Activated T-cell treated with anti-CD3 and anti-CD28 coated beads, Interleukin-2, amount 50 U/mL, for 4 hours (primary cell): ENCODE measurements around the gene CKLF. TPM values are rescaled to one million over a fixed set of nuclear protein-coding genes. Genes with fewer than 3 reads are reported as not detected.

Source experiments
- ATAC-seq, 2 donors: fragments of 200-7000 bp; cut with Tn5 transposase; one replicate each; pipeline ENCODE4 v1.10.0; 2021
- DNase-seq: peaks from one replicate; pipeline ENCODE4 v3.0.0-alpha.2; 2020
- H3K27me3 Mint-ChIP-seq: one replicate; pipeline ENCODE4 v1.8.0; 2021; ENCODE audit warnings: low read depth, mixed read lengths
- H3K36me3 Mint-ChIP-seq: one replicate; pipeline ENCODE4 v1.8.0; 2022; ENCODE audit warnings: mixed read lengths; ENCODE audit not compliant: insufficient read depth
- H3K4me1 Mint-ChIP-seq: one replicate; pipeline ENCODE4 v1.8.0; 2021; ENCODE audit warnings: low read depth, mixed read lengths
- H3K4me3 Mint-ChIP-seq: one replicate; pipeline ENCODE4 v1.8.0; 2021; ENCODE audit warnings: mild to moderate bottlenecking, moderate library complexity, mixed read lengths
- H3K9me3 Mint-ChIP-seq: one replicate; pipeline ENCODE4 v1.8.0; 2021; ENCODE audit warnings: mixed read lengths
- total RNA-seq, 3 donors: library from RNA; stranded (reverse); gene quantifications; one replicate each; pipeline ENCODE4 v1.2.1, GENCODE V29; 2021

CKLF gene, protein sequence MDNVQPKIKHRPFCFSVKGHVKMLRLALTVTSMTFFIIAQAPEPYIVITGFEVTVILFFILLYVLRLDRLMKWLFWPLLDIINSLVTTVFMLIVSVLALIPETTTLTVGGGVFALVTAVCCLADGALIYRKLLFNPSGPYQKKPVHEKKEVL
- total RNA-seq: 10 to 100 TPM; 52.4 to 63.6 (median 53.2) TPM

DNA sequence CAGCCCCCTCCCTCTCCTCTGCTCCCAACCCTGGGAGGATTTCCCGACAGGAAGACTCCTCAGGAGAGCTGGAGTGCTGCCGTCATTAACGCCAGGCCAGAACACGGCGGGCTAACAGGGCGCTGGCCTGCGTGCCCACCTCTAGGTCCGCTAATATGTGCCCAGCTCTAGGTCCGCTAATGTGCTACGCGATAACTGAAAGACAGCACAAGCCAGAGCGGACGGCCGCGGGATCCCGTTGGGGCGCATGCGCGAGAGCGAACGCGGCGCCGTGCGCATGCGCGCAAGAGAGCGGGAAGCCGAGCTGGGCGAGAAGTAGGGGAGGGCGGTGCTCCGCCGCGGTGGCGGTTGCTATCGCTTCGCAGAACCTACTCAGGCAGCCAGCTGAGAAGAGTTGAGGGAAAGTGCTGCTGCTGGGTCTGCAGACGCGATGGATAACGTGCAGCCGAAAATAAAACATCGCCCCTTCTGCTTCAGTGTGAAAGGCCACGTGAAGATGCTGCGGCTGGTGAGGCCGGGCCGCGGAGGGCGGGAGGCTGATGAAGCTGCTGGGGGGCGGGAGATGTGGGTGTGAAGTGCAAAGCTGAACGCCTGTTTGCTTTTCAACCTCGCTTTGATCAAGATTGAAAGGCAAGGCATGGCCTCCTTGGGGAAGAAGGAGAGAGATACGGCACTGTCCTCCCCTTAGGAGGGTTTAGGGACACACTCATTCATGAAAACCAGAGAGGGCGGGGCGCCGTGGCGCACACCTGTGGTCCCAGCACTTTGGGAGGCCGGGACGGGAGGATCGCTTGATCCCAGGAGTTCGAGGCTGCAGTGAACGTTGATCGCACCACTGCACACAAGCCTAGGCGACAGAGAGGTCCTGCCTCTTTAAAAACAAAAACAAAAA lies at the start of gene CKLF:
Gene CKLF (plus strand): TSS at position 291 of the 892 bp plus-strand sequence. CDS start 140 bp downstream, at position 431.
- ATAC-seq (peak; percentile 69 to 80), DNase-seq (peak; percentile 88)
- Mint-ChIP-seq H3K9me3 (no peaks in the 10 kb centered on the region), H3K4me1 (peaks cover 81% of the 10 kb centered on the region), H3K27me3 (no peaks in the 10 kb centered on the region), H3K4me3 (peak within 1 kb of the TSS; percentile 94), H3K36me3 (peaks cover 16% of the 10 kb centered on the region)

DNA sequence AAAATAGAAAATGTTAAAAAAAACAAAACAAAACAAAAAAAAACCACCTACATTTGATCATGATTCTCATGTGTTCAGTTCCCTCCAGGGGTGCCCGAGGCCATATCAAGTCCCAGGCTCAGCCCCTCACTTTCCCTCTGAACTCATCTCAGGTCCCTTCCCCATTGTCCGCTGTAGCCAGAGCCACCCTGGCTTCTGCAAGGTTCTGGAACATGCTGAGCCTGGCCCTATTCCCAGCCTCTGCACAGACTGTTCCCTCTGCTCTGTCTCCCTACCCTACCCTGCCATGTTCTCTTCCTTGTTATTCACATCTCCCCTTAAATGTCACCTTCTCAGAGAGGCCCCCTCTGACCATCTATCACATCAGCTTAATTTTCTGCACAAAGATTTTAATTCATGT lies 49.3 kb upstream of the CKLF start:
- Mint-ChIP-seq H3K4me1 (no peaks in the 10 kb centered on the region), H3K27me3 (no peaks in the 10 kb centered on the region), H3K9me3 (no peaks in the 10 kb centered on the region), H3K4me3 (no peak overlapping the region), H3K36me3 (no peaks in the 10 kb centered on the region)
- ATAC-seq (no peak), DNase-seq (no peak)

DNA sequence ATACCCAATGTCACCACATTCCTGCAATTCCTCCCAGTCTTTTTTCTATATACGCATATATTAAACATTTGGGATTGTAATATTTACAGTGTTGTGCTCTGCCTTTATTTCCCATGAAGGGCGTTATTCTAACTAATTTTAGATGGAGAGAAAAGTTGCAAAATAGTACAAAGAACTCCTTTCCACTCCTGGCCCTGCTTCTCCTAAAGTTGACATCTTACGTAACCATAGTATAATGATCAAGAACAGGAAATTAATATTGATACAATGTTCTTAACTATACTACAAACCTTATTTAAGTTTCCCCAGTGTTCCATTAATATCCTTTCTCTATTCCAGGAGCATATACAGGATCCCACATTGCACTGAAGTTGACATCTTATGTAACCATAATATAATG lies 48.8 kb upstream of the CKLF start:
- Mint-ChIP-seq H3K27me3 (no peaks in the 10 kb centered on the region), H3K4me3 (no peak overlapping the region), H3K4me1 (no peaks in the 10 kb centered on the region), H3K36me3 (no peaks in the 10 kb centered on the region), H3K9me3 (no peaks in the 10 kb centered on the region)
- ATAC-seq (no peak), DNase-seq (no peak)

DNA sequence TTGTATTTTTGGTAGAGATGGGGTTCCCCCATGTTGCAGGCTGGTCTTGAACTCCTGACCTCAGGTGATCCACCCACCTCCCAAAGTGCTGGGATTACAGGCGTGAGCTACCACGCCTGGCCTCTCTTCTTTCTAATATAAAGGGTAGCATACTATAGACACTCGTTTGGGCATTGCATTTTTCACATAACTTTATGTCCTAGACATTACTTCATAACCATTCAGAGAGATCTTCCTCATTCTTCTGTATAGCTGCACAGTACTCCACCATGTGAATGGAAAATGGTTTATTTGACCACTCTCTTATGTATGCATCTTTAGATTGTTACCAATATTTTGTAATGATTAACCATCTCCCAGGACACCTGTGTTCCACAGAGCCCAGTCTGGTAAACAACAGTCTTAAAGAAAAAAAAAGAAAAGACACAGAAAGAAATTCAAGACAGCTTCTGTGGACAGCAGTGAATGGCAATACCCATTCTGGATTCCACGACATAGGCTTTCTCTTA lies 44.6 kb upstream of the CKLF start:
- Mint-ChIP-seq H3K4me1 (peaks cover 4% of the 10 kb centered on the region), H3K9me3 (no peaks in the 10 kb centered on the region), H3K27me3 (no peaks in the 10 kb centered on the region), H3K4me3 (no peak overlapping the region), H3K36me3 (no peaks in the 10 kb centered on the region)
- no peak for DNase-seq
- no peak for ATAC-seq

DNA sequence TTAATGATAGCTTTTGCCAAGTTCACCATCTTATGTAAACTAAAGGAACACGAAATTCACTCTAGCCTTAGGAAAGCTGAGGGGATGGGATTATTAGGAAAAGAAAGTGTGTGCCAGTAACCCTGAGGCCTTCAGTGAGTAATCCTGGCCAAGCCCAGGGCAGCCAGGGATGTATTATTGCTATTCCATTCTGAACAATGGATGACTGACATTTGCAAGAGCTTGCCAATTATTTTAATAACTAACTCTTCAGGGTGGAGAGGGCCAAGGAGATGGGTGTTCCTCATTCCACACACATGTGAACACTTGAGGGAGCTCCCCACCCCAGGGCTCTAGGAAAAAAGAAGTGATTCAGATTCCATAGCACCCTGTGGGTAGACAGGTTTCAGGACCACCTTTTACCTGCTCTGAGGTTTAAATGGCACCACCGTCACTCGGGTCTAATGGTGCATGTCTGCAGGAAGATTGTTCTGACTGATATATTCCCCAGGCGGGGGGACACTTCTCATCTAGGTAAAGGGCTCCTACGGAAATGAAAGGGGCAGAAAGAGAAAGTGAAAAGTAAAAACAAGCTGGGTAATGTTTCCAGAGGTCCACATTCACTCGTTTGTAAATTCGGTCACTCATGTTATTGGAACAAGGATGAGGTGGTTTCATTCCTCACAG lies 44.0 kb upstream of the CKLF start:
- DNase-seq (no peak), ATAC-seq (no peak)
- H3K27me3 Mint-ChIP-seq: no peaks in the 10 kb centered on the region
- H3K4me1 Mint-ChIP-seq: peaks cover 4% of the 10 kb centered on the region
- no peaks in the 10 kb centered on the region for H3K36me3 Mint-ChIP-seq
- no peak overlapping the region for H3K4me3 Mint-ChIP-seq
- no peaks in the 10 kb centered on the region for H3K9me3 Mint-ChIP-seq

DNA sequence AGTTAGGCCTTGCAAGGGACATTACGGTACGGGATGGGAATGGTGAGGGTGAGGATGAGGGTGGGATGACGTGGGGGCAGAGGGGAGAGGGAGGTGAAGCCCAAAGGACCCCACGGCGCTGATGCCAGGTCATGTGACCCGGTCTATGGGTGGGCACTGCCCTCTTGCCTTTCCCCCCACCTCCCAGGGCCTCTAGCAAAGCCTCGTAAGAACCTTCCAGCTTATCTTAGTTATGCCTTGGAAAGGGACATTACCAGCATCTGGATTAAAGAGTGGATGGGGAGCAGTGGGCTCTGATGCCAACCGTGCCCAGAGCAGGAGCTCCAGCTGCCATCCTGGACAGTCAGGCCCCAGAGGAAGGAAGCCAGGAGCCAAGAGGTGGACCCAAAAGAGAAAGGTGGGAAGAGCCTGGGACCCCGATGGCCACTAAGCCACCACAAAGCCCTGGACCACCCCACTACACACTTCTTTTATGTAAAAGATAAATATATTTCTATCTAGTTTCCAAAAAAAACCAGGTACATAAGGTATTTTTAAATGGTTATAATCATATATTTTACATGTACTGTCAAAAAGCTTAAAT lies 43.4 kb upstream of the CKLF start:
- Mint-ChIP-seq H3K36me3 (no peaks in the 10 kb centered on the region), H3K9me3 (no peaks in the 10 kb centered on the region), H3K4me3 (no peak overlapping the region), H3K27me3 (no peaks in the 10 kb centered on the region), H3K4me1 (peaks cover 4% of the 10 kb centered on the region)
- ATAC-seq (no peak), DNase-seq (no peak)

DNA sequence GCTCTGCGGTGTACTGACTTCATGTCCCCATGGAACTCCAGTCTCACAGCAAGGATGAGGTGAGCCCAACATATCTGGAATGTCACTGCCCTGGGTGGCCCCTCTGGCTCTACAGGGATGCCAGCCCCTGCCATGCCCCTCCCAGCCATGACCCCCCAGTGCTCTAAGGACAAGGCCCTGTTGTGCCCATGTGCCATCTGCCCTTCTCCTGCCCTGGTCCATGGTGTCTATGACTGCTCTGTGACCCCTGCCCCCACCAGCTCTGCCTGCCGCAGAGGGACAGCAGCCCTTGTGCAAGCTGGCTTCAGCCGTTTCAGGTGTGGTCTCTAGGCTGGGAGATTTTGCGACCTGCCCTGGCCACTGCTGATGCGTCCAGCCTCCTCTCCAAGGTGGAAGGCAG lies 42.8 kb upstream of the CKLF start:
- ATAC-seq: no peak
- Mint-ChIP-seq H3K27me3 (no peaks in the 10 kb centered on the region), H3K9me3 (no peaks in the 10 kb centered on the region), H3K4me1 (peaks cover 6% of the 10 kb centered on the region), H3K36me3 (no peaks in the 10 kb centered on the region), H3K4me3 (no peak overlapping the region)
- DNase-seq: no peak

DNA sequence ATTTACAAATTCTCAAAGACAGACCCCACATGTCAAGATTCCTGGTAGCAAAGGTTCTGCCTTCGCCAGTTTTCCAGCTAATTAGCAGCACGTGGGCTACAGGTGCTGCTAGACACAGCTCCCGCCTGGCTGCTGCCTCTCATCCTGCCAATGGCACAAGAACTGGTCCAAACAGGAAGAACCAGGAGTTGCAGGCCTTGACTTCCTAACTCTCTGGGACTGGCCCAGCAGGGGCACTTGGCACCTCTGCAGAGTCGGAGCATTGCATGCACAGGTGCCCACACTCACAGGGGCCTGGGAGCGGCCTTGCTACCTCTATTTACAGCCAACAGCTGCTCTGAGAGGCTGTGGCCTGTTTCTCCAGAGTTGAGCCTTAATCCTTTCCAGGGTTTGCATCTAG lies 42.1 kb upstream of the CKLF start:
- no peak for DNase-seq
- no peak for ATAC-seq
- Mint-ChIP-seq H3K9me3 (no peaks in the 10 kb centered on the region), H3K4me1 (peaks cover 12% of the 10 kb centered on the region), H3K27me3 (no peaks in the 10 kb centered on the region), H3K4me3 (no peak overlapping the region), H3K36me3 (no peaks in the 10 kb centered on the region)

DNA sequence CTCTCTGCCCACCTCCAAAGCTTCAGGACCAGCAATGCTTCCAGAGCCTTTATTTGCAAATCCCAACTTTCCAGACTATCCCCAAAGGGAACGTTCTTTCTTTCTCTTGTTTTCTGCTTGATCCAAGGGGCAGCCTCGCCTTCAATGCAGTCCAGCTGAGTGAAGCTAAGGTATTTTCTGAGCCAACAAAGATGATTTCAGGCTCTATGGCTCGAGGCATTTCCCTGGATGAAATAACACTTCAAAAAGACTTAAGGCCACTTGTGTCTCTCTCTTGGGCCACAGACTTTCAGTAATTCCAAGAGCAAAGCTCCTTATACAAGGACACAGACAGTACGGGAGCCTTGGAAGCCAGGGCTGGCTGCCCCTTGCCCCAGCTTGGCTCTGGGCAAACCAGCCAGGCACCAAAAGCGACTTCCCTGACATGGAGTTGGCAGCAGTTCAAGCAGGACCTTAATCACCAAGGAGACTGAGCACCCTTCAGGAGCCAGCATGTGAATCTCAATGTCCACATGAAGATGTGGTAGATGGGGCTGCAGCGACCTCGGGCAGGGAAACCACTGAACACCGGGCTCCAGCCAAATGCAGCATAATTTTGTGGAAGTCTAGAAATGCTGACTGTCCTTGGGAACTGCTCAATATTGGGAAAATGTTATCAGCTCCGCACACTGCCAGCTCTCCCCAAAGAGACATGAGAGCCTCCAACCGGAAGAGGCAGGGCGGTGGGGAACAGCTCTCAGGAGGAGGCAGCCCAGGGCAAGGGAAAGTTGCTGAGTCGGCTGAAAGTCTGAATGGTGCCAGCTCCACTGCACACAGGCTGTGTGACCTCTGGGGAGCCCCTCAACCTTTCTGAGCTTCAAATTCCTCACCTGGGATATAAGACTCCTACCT lies 41.4 kb upstream of the CKLF start:
- H3K36me3 Mint-ChIP-seq: no peaks in the 10 kb centered on the region

DNA sequence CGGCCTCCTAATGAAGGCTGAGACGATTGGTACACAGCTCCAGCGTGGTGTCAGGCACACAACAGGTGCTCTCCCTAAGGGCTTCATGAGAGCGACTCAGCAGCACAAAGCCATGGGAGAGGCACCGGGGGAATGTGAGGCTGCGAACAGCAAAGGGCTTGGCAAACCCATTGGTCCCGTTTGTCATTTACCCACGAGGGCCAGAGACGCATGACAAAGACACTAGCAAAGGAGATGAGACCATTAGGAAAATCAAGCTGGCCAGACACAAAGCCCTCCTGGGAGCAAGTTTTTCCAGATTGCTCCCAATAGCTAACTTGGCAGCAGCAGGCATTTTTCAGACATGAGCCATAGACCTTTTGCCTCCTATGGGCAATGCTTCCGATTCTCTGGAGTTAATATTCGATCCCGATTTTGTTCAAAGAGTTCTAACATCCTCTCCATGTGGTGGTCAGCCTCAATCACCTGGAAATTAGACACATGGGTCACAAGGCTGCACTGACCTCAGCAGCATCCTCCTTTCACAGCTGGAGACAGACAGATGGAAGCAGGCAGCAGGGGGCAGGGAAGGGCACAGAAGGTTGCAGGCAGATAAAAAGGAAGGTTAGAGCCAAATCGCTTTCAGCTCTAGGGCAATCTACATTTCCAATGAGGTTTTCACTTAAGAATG lies 40.6 kb upstream of the CKLF start:
- ATAC-seq (no peak), DNase-seq (no peak)
- Mint-ChIP-seq H3K27me3 (no peaks in the 10 kb centered on the region), H3K9me3 (no peaks in the 10 kb centered on the region), H3K4me3 (no peak overlapping the region), H3K4me1 (peaks cover 26% of the 10 kb centered on the region), H3K36me3 (no peaks in the 10 kb centered on the region)

More for the DNA sequence above, 41.4 kb upstream of the CKLF start:
- ATAC-seq (no peak), DNase-seq (no peak)
- peaks cover 18% of the 10 kb centered on the region for H3K4me1 Mint-ChIP-seq
- H3K4me3 Mint-ChIP-seq: no peak overlapping the region
- no peaks in the 10 kb centered on the region for H3K9me3 Mint-ChIP-seq
- H3K27me3 Mint-ChIP-seq: no peaks in the 10 kb centered on the region

DNA sequence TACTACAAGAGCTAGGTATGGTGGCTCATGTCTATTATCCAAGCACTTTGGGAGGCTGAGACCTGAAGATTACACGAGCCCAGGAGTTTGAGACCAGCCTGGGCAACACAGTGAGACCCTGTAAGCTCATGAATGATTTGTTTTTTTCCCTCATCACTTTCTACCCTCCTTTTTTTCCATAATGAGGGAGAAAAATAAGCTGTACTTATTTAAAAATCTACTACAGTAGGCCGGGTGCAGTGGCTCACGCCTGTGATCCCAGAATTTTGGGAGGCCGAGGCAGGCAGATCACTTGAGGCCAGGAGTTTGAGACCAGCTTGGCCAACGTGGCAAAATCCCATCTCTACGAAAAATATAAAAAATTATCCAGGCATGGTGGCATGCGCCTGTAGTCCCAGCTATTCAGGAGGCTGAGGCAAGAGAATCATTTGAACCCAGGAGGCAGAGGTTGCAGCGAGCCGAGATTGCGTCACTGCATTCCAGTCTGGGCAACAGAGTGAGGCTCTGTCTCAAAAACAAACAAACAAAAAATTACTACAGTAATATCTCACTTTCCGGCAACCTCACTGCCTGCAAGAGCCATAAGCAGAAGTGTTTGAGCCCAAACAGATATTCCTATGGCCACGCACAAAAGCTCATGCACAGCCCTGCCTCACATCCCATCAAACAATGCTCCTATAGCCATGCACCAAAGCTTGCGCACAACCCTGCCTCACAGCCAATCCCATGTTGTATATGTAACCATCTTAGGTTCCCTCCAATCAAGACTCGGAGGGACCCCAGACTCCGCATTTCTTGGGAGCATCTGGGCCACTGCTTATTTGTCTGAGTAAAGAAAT lies 39.9 kb upstream of the CKLF start:
- no peak for DNase-seq
- Mint-ChIP-seq H3K4me3 (no peak overlapping the region), H3K9me3 (no peaks in the 10 kb centered on the region), H3K27me3 (no peaks in the 10 kb centered on the region), H3K4me1 (peaks cover 34% of the 10 kb centered on the region), H3K36me3 (no peaks in the 10 kb centered on the region)
- no peak for ATAC-seq

DNA sequence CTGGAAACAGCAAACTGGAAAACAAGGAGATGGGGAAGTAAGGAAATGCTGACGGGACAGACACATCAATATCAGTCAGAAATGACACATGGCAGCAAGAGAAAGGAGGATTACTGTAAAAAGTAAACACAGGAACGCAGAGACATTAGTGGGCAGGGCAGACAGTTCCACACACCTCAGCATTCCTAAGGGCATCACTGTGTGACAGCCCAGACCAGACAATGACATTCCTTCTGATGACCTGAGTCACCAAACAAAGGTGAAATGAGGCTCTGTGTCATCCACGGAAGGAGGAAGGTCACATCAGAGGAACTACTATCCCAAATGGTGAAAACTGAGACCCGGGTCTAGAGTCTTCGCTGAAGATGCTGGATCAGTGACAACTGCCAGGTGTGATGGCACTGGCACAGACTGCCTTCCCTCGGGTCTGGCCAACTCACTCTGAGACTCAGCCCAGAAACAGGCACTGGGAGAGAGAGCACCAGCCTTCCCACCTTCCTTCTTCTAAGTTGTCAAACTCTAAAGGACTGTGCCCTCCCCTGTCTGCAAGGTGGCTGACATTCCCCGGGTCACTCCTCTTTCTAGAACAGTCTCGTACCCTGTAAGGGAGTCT lies 39.2 kb upstream of the CKLF start:
- Mint-ChIP-seq H3K27me3 (no peaks in the 10 kb centered on the region), H3K4me3 (no peak overlapping the region), H3K9me3 (no peaks in the 10 kb centered on the region), H3K36me3 (no peaks in the 10 kb centered on the region), H3K4me1 (peaks cover 41% of the 10 kb centered on the region)
- no peak for DNase-seq
- ATAC-seq: no peak
